Stimulated activated CD8-positive, alpha-beta memory T cell treated with anti-CD3 and anti-CD28 coated beads, Interleukin-12 subunit alpha, Interleukin-12 subunit beta, amount 100 ng/mL, for 1 hour (primary cell): ENCODE data around the gene BRAT1.

Experiments used
- DNase-seq: peaks from one replicate; pipeline ENCODE4 v3.0.0-alpha.2; 2020; ENCODE audit warnings: low read depth

The BRAT1 gene

DNA sequence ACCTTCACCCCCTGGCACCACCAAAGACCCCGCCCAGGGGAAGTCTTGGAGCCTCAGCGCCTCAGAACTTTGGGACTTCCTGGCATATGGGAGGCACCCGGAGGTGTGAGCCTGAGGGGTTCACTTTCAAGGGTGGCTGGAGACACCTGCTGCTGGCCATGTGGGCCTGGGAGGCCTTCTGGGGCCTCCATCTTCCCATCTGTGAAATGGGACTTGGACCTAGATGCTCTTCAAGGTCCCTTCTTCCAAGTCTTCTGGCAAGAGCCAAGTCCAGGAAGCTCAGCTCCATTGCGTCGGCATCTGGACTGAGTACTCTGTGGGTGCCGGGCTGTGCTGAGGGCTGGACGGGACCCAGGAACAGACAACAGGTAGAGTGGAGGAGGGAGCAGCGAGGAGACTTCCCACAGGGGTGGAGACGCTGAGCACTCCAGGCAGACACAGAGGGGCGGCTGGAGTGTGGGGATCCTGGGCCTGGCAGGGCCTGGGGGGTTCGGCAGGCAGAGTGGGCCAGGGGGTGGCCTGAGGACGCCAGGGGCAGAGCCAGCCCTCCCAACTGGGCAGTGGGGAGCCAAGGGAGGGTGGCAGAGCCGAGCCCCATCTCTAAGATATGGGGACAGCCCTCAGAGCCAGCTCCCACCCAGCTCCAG lies 45.1 kb downstream of the BRAT1 start:
- no peak for DNase-seq

GRCh38 chr7:2509298-2509906 lies 45.9 kb downstream of the BRAT1 start:
- no peak for DNase-seq

GRCh38 chr7:2508327-2509215 lies 46.8 kb downstream of the BRAT1 start:
- DNase-seq: peak; percentile 55

DNA sequence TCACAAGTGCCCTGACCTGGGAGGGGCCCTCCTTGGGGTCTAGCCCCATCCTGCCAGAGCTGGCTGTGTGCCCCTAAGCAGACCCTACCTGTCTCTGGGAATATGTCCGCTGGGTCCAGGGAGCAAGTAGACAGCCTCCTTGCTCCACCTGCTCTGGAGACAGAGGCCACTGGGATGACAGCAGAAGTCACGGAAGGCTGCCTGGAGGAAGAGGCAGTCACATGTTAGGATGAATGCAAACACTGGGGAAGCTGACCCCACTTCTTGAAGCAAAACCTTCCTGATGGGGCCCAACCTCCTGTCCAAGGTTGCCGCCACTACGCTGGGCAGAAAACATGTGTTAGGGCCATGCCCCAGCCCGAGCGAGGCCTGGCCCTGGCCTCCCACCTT lies 47.4 kb downstream of the BRAT1 start:
- DNase-seq: no peak

- DNase-seq: no peak
Observed at GRCh38 chr7:2507208-2507916, 48.0 kb downstream of the BRAT1 start.

GRCh38 chr7:2505401-2505800 lies 49.9 kb downstream of the BRAT1 start:
- no peak for DNase-seq

DNA sequence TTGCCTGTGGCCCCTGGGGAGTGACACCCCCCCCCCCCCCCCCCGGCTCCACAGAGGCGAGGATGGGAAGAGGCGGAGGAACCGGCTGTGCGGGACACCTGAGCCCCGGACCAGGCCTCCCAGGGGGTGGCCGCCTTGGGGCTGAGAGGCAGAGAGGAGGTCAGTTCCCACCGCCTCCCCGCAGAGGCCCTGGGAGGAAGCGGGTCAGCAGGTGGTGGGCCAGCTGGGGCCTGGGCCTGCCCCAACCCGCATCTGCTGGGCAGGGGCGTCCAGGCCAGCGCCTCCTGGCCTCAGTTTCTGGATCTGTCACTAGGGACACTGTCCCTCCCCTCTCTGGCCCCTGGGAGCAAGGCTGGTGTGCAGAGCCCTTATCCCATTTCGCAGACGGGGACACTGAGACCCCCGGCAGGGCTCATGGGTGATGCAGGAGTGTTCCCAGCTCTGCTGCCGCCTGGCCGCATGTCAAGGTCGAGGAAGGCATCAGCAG lies 50.4 kb downstream of the BRAT1 start:
- no peak for DNase-seq

GRCh38 chr7:2504128-2504888 lies 51.0 kb downstream of the BRAT1 start:
- no peak for DNase-seq

DNA sequence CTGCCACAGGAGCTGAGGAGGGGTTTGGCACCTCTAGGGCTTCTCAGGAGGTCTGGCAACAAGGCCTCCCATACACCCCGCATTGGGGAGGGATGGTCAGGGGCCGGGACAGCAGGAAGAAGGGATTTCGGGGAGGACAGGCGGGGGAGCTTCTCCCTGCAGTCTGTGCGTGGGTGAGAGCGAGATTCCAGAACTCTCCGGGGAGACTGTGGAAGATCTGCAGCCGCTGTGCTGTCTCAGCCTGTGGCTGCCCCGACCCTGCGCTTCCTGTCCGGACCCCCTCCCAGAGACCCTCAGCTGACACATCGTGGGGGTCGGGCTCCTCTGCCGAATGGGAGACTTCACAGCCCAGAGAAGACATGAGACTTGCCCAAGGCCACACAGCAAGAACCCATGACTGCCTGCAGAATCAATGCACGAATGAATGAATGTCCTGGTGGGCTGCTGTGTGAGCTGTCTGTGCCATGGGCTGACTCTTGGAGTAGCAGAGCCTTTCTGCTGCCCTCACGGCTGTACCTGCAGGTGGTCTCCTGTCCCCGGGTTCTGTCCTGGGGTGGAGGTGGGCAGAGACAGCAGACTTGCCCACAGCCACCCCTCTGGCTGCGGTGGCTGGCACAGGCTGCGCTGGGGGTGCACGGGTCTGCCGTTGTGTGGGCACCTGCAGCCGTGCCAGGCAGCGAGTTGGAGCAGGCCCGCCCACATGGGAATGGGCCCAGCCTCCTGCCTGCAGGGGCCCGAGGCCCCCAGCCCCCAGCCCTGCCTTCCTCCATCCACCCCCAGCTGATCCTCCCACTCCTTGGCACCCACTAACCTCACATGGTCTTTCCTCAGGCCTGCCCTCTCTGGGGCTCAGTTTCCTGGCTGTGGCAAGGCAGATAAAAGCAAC lies 52.0 kb downstream of the BRAT1 start:
- DNase-seq: no peak

DNA sequence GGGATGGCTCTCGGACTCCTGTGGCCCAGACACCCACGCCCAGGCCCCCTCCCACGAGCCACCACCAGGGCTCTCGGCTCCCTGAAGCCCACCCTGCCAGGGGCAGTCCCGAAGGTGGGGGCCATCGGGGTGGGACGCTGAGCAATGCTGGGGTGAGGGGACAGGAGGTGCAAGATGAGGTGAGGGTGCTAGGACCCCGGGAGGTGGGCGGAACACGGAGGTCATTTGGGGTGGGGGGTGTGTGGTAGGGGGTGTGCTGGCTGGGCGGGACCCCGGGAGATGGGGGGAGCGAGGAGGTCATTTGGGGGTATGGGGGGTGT lies 52.7 kb downstream of the BRAT1 start:
- no peak for DNase-seq

DNA sequence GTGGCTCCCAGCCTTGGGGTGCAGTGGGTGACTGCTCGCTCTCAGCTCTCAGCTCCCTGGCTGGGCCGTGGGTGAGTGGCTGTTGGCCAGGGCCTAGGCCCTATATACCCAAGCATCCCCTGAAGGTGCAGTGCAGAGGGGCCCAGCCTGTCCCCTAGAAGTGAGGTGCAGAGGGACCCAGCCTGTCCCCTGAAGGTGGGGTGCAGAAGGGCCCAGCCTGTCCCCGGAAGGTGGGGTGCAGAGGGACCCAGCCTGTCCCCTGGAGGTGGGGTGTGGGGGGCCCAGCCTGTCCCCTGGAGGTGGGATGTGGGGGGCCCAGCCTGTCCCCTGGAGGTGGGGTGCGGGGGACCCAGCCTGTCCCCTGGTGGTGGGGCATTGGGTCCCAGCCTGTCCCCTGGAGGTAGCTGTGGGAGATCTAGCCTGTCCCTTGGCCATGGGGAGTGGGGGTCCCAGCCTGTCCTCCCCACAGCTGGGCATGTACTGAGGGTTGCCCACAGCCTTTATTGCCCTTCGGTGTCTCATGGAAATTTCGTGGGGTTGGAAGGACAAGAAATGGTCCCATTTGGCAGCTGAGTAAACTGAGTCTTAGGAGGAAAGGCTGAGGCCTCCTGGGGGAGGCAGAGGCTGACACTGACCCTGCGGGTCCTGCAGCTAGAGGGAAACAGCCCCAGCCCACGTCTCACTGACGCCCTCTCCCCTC lies 53.2 kb downstream of the BRAT1 start:
- DNase-seq: no peak

GRCh38 chr7:2500701-2501100 lies 54.6 kb downstream of the BRAT1 start:
- no peak for DNase-seq

DNA sequence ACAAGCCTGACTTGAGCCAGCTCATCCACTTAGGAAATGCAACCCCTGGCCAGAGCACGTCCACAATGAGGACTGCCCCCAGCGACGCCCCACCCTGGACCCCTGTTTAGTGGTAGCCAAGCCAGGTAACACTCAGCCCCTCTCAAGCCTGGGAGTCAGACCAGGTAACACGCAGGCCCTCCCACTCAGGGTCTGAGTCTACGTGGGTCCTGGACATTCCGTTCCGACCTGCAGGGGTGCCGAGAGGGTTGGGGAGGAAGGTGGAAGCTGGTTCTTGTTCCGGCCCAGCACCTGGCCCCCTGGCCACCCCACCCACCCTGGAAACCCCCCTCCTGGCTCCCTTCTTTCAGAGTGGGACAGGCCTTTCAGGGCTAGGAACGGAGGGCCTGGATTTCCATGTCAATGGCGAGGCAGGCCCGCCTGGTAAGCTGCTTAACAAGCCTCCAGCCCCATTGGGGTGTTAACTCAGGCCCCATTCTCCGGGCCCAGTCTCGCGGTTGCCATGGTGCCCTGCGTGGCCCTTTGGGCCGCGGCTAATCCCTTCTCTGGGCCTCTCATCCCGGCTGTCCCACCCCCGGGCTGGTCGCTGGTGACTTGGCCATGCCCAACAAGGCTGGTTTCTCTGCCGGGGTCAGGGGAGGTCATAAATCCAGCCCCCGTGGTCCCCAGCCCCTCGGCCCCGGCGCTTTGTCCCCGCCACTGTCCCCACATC lies 55.4 kb downstream of the BRAT1 start:
- no peak for DNase-seq

DNA sequence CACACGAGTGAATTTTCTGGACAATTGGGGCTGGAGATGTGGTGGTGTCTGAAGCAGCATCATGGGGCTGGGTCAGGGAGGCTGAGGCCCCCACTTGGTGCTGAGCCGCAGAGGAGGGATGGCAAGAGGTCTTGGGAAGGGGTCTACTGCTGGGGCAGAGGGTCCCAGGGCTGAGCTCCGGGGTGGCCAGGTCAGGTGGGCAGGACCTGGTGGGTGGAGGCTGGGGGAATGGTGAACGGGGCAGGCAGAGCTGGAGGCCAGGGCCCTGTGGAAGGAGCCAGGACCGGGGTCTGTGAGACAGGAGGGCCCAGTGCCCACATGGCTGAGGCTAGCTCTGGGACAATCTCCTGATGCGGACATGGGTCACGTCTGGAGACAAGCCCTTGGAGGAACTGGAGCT lies 56.1 kb downstream of the BRAT1 start:
- DNase-seq: no peak

GRCh38 chr7:2498708-2499107 lies 56.6 kb downstream of the BRAT1 start:
- no peak for DNase-seq

- DNase-seq: no peak
Observed at GRCh38 chr7:2497500-2498336, 57.6 kb downstream of the BRAT1 start.

DNA sequence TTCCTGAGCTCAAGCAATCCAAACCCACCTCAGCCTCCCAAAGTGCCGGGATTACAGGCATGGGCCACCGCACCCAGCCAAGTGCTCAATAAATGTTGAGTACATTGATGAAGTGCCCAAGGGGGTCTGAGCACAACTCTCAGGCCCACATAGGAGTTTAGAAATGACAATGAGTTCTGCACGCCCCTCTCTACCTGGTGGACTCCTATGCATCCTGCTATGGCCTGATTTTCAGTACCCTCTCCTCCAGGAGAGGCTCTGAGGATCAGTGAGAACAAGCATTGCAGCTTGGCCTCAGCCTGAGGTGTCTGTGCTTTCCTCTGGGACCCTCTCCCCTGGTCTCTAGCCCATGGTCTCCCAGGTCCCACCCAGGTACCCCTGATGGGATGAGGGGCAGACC lies 58.3 kb downstream of the BRAT1 start:
- no peak for DNase-seq

GRCh38 chr7:2496375-2496774 lies 58.9 kb downstream of the BRAT1 start:
- DNase-seq: no peak
